ENCODE results near the gene KNDC1. TPM values are rescaled to one million over a fixed set of nuclear protein-coding genes. Genes with fewer than 3 reads are reported as not detected.

Gene KNDC1
- total RNA-seq, 2 donors from 2014 or later = 0.59 to 1.8 TPM

GRCh38 chr10:133201948-133202725 is 42.1 kb downstream of the KNDC1 start:
- no peaks in the 10 kb centered on the region for H3K27me3 ChIP-seq
- no peak for DNase-seq (ENCODE audit: low spot score)

GRCh38 chr10:133202778-133203651 is 43.0 kb downstream of the KNDC1 start:
- TF ChIP-seq CTCF (IDR thresholded peaks at IDR 0.05) = no peak
- no peaks in the 10 kb centered on the region for H3K27me3 ChIP-seq

More at GRCh38 chr10:133201948-133202725, 42.1 kb downstream of the KNDC1 start:
- Histone ChIP-seq H3K4me3 (no peak overlapping the region), H3K27ac (no peak overlapping the region), H3K9me3 (no peaks in the 10 kb centered on the region), H3K36me3 (no peaks in the 10 kb centered on the region), H3K4me1 (no peaks in the 10 kb centered on the region)
- no peak for TF ChIP-seq CTCF (IDR thresholded peaks at IDR 0.05)

GRCh38 chr10:133203652-133204195 is 43.7 kb downstream of the KNDC1 start:
- H3K27me3 ChIP-seq = no peaks in the 10 kb centered on the region
- no peaks in the 10 kb centered on the region for H3K4me1 ChIP-seq
- no peaks in the 10 kb centered on the region for H3K9me3 ChIP-seq
- no peak for TF ChIP-seq CTCF (IDR thresholded peaks at IDR 0.05)
- H3K36me3 ChIP-seq = no peaks in the 10 kb centered on the region
- no peak overlapping the region for H3K4me3 ChIP-seq
- no peak overlapping the region for H3K27ac ChIP-seq
- no peak for DNase-seq (ENCODE audit: low spot score)

More at GRCh38 chr10:133202778-133203651, 43.0 kb downstream of the KNDC1 start:
- no peaks in the 10 kb centered on the region for H3K9me3 ChIP-seq
- H3K4me1 ChIP-seq = no peaks in the 10 kb centered on the region
- no peak overlapping the region for H3K4me3 ChIP-seq
- no peak for DNase-seq (ENCODE audit: low spot score)
- H3K36me3 ChIP-seq = no peaks in the 10 kb centered on the region
- H3K27ac ChIP-seq = no peak overlapping the region

- Histone ChIP-seq H3K9me3 (no peaks in the 10 kb centered on the region), H3K27ac (no peak overlapping the region), H3K4me3 (no peak overlapping the region), H3K36me3 (no peaks in the 10 kb centered on the region), H3K27me3 (no peaks in the 10 kb centered on the region), H3K4me1 (no peaks in the 10 kb centered on the region)
- no peak for DNase-seq (ENCODE audit: low spot score)
- TF ChIP-seq CTCF (IDR thresholded peaks at IDR 0.05) = no peak
Observed at GRCh38 chr10:133204226-133205015, 44.4 kb downstream of the KNDC1 start.

DNA sequence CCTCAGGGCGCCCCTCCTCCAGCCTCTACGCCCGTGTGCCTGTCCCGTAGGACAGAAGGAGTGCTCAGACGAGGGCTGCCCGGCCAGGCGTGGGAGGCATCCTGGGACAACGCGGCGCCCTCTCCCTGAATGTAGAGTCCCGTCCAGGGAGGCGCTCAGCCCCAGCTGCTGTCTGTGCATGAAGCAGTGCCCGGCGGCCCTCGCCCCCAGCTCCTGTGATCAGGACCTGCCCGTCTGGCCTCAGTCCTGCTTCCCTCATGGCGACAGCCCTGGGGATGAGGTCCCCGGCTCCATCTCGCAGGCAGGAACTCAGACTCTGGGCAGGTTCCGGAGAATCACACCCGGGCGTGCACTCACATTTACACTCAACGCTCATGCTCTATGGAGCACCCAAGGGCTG is 45.1 kb downstream of the KNDC1 start:
- no peak for TF ChIP-seq CTCF (IDR thresholded peaks at IDR 0.05)
- DNase-seq (ENCODE audit: low spot score) = no peak
- Histone ChIP-seq H3K27me3 (no peaks in the 10 kb centered on the region), H3K27ac (no peak overlapping the region), H3K4me3 (no peak overlapping the region), H3K36me3 (no peaks in the 10 kb centered on the region), H3K4me1 (no peaks in the 10 kb centered on the region), H3K9me3 (no peaks in the 10 kb centered on the region)
